GM20431 (cell line): ENCODE measurements around the gene MTAP.

Experiments used
- in situ Hi-C: fragments of 300-500 bp; cut with MseI, MboI; formaldehyde crosslinking; loops from one replicate; pipeline ENCODE4 v1.15.0; 2020; ENCODE audit warnings: low sequenced_read_pairs; ENCODE audit not compliant: unreplicated experiment

Gene MTAP

GRCh38 chr9:21835121-21835520 is 32.7 kb downstream of the MTAP start:
- in situ Hi-C loops = no loop called here

- in situ Hi-C loops = no loop called here
Measured at GRCh38 chr9:21836437-21837161, 34.2 kb downstream of the MTAP start.

DNA sequence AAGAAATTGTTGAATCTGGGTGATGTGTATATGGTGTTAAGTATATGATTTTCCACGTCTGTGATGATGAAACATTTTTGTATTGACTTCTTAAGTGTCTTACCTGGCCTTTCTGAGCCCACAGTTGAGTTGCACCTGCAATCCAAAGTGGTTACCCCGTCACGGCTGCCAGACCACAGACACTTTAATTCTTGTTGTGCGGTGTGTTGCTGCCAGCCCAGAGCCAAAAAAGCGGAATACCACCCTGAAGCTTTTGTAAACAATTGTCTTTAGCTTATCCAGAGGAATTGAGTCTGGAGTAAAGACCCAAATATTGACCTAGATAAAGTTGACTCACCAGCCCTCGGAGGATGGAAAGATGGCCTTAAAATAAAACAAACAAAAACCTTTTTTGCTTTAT is 35.1 kb downstream of the MTAP start:
- in situ Hi-C loops = no loop called here

DNA sequence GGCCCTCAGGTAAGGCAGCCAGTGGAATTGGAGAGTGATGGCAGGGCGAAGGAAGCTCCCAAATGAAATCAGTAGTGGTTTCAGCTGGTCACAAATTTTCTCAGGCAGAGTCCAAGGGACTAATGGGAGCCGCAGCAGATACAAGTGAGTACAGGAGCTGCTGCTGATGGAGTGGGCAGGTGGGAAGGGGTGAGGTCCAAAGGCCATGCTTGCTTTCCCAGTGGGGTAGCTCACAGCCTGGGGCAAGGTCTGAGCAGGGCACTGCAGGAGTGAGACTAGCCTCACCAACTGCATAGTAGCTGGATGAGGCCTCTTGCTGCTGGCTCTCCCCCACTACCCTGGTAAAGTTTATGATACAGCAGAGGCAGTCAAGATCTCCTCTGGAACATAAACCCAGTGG is 38.2 kb downstream of the MTAP start:
- in situ Hi-C loops = no loop called here

DNA sequence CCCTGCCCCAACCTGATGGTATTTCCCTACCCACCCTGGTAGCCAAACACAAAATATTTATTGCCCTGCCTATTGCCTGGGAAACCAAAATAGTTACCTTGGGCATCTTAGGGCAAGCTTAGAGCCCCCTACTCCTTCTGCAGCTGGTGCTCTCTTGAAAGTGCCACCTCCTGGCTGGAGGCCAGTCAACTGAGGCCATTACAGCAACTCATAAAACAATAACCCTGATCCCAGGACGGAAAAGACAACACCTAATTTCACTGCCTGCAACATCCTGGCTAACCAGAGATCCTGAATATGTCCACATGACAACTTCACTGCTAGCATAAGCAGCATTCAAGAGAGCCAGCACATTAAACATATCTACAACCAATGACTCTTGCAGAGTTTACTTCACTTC is 38.7 kb downstream of the MTAP start:
- in situ Hi-C loops = no loop called here

GRCh38 chr9:21848615-21849014 is 46.2 kb downstream of the MTAP start:
- in situ Hi-C loops = no loop called here

DNA sequence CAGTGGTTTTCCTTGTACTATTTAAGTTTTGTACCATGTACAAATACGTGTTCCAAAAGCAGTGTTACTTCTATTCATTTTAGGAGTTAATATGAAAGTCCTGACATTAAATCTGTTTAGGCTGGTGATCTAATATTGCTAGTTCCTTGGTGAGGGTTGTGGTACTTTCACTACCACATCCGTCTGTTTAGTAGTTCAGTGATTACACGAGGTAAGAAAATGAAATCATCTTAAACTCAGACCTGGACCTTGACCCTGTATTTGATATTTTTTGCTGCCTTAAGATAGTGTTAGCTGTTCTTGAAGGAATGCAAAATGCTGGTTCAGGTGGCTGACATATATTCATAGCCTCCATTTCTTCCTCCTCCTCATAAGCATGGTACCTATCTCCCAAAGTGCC is 50.3 kb downstream of the MTAP start:
- in situ Hi-C loops = no loop called here

DNA sequence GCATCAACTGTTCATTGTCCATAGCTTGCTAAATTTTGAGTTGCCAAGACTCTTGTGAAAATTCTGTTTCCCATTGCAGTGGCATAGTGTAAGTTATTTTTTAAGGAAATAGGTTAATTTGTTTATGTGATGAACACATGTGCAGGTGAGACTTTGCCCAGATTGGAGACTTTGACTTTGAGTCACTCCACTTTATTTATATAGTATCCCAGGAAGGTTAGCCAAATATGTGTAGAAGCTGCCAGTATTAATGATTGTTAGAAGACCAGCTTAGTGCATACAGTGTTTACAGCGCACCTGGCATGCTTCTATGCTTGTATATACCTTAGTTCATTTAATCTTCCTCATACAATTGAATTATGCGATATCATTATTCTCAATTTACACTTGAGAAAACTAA is 51.0 kb downstream of the MTAP start:
- in situ Hi-C loops = no loop called here

GRCh38 chr9:21854119-21854518 is 51.7 kb downstream of the MTAP start:
- in situ Hi-C loops = no loop called here

DNA sequence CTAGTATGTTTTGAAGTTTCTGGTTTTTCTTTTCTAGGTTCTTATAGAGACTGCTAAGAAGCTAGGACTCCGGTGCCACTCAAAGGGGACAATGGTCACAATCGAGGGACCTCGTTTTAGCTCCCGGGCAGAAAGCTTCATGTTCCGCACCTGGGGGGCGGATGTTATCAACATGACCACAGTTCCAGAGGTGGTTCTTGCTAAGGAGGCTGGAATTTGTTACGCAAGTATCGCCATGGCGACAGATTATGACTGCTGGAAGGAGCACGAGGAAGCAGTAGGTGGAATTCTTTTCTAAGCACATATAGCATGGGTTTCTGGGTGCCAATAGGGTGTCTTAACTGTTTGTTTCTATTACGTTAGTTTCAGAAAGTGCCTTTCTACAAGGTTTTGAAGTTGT is 52.2 kb downstream of the MTAP start:
- in situ Hi-C loops = no loop called here

DNA sequence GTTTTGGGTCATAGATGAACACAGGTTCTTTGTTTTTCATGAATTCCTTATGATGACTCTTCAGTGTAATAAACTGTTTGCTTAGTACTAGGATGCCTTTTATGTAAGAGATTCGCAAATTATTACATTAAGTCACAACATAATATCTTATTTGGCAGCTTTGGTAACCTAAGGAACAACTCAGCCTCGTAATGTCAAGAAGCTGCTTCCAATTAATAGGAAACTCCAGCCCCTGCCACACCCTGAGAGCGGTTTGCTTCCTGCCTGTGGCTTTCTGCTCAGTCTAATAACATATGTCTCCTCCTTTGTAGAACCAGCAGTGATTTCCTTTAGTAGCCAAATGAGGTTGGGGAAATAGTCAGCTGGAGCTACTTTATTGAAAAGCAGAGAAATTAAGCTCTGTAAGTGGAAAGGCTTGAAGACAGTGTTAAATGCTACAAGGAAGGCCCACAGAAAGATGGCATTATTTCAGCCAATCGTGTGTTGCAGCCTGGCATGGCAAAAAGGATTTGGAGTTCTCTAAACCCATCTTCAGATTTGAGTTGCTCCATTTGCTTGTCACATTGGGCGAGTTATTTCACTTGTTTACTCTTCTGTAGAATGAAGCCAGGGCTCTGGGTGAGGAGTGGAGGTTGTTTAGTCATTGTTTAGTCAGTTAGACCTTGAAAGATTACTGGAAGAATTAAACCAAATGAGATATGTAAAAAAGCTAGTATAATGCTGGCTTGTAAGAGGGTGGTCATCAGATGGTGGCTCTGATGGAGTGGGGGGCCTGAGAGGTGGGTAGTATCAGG is 54.1 kb downstream of the MTAP start:
- in situ Hi-C loops = no loop called here

DNA sequence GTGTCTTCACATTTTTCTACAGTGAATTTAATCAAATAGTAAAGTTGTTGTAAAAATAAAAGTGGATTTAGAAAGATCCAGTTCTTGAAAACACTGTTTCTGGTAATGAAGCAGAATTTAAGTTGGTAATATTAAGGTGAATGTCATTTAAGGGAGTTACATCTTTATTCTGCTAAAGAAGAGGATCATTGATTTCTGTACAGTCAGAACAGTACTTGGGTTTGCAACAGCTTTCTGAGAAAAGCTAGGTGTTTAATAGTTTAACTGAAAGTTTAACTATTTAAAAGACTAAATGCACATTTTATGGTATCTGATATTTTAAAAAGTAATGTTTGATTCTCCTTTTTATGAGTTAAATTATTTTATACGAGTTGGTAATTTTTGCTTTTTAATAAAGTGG is 60.4 kb downstream of the MTAP start:
- in situ Hi-C loops = no loop called here

- in situ Hi-C loops = no loop called here
Measured at GRCh38 chr9:21864505-21864904, 62.1 kb downstream of the MTAP start.

DNA sequence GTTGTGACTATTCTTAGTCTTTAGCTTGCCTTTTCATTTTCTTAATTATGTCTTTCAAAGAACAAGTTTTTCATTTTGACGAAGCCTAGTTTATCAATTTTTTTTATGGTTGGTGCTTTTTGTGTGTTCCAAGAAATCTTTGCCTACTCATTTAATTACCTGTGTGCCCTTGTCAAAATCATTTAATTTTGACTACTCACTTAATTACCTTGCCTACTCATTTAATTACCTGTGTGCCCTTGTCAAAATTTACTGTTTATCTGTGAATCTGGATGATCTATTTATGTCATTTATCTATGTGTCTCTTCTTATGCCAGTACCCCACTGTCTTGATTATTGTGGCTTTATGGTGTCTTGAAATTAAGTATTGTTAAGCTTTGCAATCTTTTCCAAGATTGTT is 63.9 kb downstream of the MTAP start:
- in situ Hi-C loops = no loop called here

GRCh38 chr9:21871256-21871975 is 69.0 kb downstream of the MTAP start:
- in situ Hi-C loops = no loop called here

- in situ Hi-C loops = no loop called here
Measured at GRCh38 chr9:21872696-21873095, 70.3 kb downstream of the MTAP start.

DNA sequence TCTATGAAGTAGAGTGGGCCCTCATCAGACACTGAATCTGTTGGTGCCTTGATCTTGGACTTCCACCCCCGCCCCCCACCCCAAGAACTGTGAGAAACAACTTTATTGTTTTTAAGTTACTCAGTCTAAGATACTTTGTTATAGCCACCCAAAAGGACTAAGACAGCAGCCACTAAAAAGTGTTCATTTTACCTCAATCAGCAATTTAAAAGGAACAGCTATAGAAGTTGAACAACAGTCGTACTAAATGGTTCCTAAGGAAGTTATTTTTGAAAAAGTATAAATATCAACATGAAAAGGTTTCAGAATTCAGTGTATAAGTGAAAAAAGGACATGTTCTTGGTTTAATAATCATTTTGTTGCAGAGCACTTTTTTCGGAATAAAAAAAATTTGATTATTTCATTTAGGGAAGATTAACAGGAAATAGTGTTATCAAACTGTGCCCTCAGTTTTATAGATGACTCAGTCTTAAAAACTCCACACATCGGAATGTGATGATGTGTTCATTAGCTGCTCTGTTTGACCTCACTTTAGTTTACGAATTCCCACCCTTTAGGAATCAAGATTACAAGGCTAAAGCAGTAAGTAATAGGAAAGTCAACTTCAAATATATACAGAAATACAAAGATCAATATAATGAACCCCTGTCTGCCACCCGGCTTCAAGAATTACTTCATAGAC is 71.2 kb downstream of the MTAP start:
- in situ Hi-C loops = no loop called here

DNA sequence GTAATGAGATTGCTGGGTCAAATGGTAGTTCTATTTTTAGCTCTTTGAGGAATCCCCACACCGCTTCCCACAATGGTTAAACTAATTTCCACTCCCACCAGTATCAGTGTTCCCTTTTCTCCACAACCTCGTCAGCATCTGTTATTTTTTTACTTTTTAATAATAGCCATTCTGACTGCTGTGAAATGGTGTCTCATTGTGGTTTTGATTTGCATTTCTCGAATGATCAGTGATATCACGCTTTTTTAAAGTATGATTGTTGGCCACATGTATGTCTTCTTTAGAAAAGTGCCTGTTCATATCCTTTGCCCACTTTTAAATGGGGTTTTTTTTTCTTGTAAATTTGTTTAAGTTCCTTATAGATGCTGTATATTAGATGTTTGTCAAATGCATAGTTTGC is 73.5 kb downstream of the MTAP start:
- in situ Hi-C loops = no loop called here

GRCh38 chr9:21883642-21884041 is 81.2 kb downstream of the MTAP start:
- in situ Hi-C loops = no loop called here

DNA sequence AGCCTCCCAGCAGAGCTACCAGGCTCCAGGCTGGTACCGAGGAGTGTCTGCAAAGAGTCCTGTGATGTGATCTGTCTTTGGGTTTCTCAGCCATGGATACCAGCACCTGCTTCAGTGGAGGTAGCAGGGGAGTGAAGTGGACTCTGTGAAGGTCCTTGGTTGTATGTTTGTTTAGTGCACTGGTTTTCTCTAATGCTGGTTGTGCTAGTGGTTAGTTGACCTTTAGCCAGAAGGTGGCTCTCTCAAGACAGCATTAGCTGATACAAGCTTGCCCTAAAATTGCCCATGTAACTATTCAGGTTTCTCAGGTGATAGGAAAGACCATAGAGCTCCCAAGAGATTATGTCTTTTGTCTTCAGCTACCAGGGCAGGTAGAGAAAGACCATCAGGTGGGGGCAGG is 87.2 kb downstream of the MTAP start:
- in situ Hi-C loops = no loop called here

GRCh38 chr9:21890696-21891095 is 88.3 kb downstream of the MTAP start:
- in situ Hi-C loops = no loop called here
